Gastrocnemius medialis (tissue), 4 donors: ENCODE measurements around the gene FDX1. TPM values are rescaled to one million over a fixed set of nuclear protein-coding genes. Genes with fewer than 3 reads are reported as not detected.
"Not testable (repeated sequence)": the region's sequence is repeated elsewhere in the genome, so short reads cannot be mapped to it uniquely, and the experiment has no call there.

ENCODE experiments used
- ATAC-seq, 2 donors: fragments of 150-250 bp; one replicate each; pipeline ENCODE4 v1.9.1; 2016
- DNase-seq, 2 donors: peaks; one replicate each; pipeline ENCODE4 v3.0.0-alpha.2; 2019
- H3K27ac ChIP-seq, 4 donors: fragments of 200-600 bp; sonication (generic); 1 replicate in 1 of 4; 2 replicates in 3 of 4; pipeline ENCODE4 v1.5.1; 2016 to 2018; ENCODE audit warnings: mild to moderate bottlenecking in 2 of 4, moderate library complexity in 1 of 4
- H3K27me3 ChIP-seq, 3 donors: fragments of 200-600 bp; sonication (generic) in 2 of 3; 1 replicate in 1 of 3; 2 replicates in 2 of 3; pipeline versions ENCODE4 v1.5.1 to v1.6.0; 2016 to 2019; ENCODE audit warnings: mild to moderate bottlenecking in 1 of 3, moderate library complexity in 1 of 3
- H3K36me3 ChIP-seq, 2 donors: fragments of 200-600 bp; sonication (generic) in 1 of 2; one replicate each; pipeline ENCODE4 v1.5.1; 2017 to 2018
- H3K4me1 ChIP-seq, 2 donors: fragments of 200-600 bp; sonication (generic) in 1 of 2; one replicate each; pipeline ENCODE4 v1.5.1; 2016 to 2017; ENCODE audit warnings: mild to moderate bottlenecking in 2 of 2
- H3K4me3 ChIP-seq, 4 donors: fragments of 200-600 bp; sonication (generic) in 3 of 4; 1 replicate in 1 of 4; 2 replicates in 3 of 4; pipeline ENCODE4 v1.5.1; 2016 to 2019; ENCODE audit warnings: mild to moderate bottlenecking in 2 of 4
- H3K9me3 ChIP-seq, 3 donors: fragments of 200-600 bp; sonication (generic) in 2 of 3; 1 replicate in 1 of 3; 2 replicates in 2 of 3; pipeline ENCODE4 v1.5.1; 2016 to 2019
- POLR2A ChIP-seq, 2 donors: fragments of 450-650 bp; IDR thresholded peaks; one replicate each; pipeline ENCODE4 v1.6.1; 2017; ENCODE audit warnings: antibody characterized with exemption in 2 of 2, mild to moderate bottlenecking in 2 of 2, moderate library complexity in 2 of 2
- in situ Hi-C, 4 donors: fragments of 200-750 bp; cut with MboI; loops; one replicate each; pipeline versions ENCODE4 v1.15.0 to v1.8.0; 2017; ENCODE audit warnings: low sequenced_read_pairs in 4 of 4
- intact Hi-C: fragments of 100-400 bp; cut with DNase I; formaldehyde crosslinking; loops from one replicate; pipeline ENCODE4 v1.15.1; 2023; ENCODE audit warnings: low total_unique reads
- total RNA-seq, 4 donors: library from RNA; depleted of rRNA; stranded (reverse); fragments of >200 nt; gene quantifications; one replicate each; pipeline versions ENCODE4 v1.1.0 to v1.2.3, GENCODE V29; 2016
- TF ChIP-seq, protein P1 (sequence below), 5 experiments: fragments of 450-650 bp in 3 of 5; fragments of 200-600 bp in 2 of 5; sonication (generic) in 2 of 5; IDR thresholded peaks in 4 of 5; conservative IDR thresholded peaks in 1 of 5; 1 replicate in 4 of 5; 2 replicates in 1 of 5; pipeline ENCODE4 v1.5.1; 2016 to 2019; ENCODE audit warnings: antibody characterized with exemption in 5 of 5, mild to moderate bottlenecking in 3 of 5, moderate library complexity in 3 of 5

Gene FDX1, protein sequence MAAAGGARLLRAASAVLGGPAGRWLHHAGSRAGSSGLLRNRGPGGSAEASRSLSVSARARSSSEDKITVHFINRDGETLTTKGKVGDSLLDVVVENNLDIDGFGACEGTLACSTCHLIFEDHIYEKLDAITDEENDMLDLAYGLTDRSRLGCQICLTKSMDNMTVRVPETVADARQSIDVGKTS
- 10 to 100 TPM; 13.3 to 25.0 (median 21.3) TPM for total RNA-seq

DNA sequence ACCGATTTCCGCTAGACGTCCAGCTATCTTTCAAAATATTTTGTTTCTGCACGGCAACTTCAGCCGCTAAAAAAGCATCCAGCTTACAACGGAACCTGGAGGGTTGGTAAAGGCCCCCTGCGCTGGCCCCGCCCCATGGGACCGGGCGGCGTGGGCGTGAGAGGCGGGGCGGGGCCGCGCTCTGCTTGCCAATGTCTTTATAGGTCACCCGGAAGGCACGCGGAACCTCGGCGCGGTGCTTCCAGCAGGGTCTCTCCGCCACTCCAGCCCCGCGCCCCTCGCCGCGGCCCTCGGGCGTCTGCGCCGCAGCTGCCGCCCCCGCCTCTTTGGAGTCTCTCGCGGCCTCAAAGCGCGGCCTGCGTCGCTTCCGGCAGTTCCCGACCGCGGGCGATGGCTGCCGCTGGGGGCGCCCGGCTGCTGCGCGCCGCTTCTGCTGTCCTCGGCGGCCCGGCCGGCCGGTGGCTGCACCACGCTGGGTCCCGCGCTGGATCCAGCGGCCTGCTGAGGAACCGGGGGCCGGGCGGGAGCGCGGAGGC lies at the start of gene FDX1:
TSS of gene FDX1 (plus strand) at position 218 of the 536 bp plus-strand sequence. CDS start at position 391, 173 bp downstream.
- H3K9me3 ChIP-seq = no peaks in the 10 kb centered on the region
- TF ChIP-seq, protein P1, sequence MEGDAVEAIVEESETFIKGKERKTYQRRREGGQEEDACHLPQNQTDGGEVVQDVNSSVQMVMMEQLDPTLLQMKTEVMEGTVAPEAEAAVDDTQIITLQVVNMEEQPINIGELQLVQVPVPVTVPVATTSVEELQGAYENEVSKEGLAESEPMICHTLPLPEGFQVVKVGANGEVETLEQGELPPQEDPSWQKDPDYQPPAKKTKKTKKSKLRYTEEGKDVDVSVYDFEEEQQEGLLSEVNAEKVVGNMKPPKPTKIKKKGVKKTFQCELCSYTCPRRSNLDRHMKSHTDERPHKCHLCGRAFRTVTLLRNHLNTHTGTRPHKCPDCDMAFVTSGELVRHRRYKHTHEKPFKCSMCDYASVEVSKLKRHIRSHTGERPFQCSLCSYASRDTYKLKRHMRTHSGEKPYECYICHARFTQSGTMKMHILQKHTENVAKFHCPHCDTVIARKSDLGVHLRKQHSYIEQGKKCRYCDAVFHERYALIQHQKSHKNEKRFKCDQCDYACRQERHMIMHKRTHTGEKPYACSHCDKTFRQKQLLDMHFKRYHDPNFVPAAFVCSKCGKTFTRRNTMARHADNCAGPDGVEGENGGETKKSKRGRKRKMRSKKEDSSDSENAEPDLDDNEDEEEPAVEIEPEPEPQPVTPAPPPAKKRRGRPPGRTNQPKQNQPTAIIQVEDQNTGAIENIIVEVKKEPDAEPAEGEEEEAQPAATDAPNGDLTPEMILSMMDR (IDR thresholded peaks at IDR 0.05 in 4 of 5, conservative IDR thresholded peaks at IDR 0.05 in 1 of 5) = peak in 4 of 5 experiments; percentile 75 to 90 (median 83)
- peak; percentile 68 to 80 for TF ChIP-seq POLR2A (IDR thresholded peaks at IDR 0.05)
- DNase-seq = peak; percentile 53 to 73
- H3K36me3 ChIP-seq = no peaks in the 10 kb centered on the region
- ATAC-seq = peak; percentile 91 to 92
- H3K27ac ChIP-seq = peak within 1 kb of the TSS; percentile 85 to 92 (median 90)
- no peaks in the 10 kb centered on the region for H3K27me3 ChIP-seq
- H3K4me1 ChIP-seq = peaks cover 21 to 24% of the 10 kb centered on the region in 2 donors
- in situ Hi-C loops = loop anchor here in 2 of 4 donors (10.0 kb wide), 2 partner anchors 55 to 225 kb away; no protein-coding TSS in a partner anchor
- intact Hi-C loops = loop anchor here (2.0 to 10.0 kb wide), 3 partner anchors 53 to 485 kb away; partner anchors contain the start of gene ZC3H12C
- H3K4me3 ChIP-seq = peak within 1 kb of the TSS; percentile 62 to 88 (median 68)

DNA sequence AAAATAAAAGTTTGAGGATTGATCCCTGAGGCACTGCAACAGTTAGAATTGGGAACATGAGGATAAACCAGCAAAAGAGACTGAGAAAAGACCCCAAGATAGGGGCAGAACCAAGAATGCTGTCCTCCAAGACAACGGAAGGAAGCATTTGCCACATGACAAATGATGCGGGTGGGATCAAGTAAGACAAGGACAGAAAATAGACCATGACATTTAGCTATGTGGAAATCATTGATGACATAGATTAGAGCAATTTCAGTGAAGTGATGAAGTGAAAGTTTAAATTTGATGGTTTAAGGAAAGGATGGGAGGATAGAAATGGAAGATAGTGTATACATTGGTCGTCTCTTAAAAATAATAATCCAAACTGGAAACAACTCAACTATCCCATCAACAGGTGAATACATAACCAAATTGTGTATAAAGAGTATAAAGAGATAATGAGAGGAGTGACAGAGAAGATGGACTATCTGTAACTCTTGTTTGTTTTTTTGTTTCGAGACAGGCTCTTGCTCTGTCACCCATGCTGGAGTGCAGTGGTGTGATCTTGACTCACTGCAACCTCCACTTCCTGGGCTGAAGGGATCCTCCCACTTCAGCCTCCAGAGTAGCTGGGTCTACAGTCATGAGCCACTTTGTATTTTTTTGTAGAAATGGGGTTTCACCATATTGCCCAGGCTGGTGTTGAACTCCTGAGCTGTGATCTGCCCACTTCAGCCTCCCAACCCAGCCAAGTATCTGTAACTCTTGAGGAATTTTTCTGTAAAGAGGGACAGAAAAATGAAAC lies 48.7 kb upstream of the FDX1 start:
- no peaks in the 10 kb centered on the region for H3K9me3 ChIP-seq
- DNase-seq = no peak
- ATAC-seq = no peak
- H3K27ac ChIP-seq = no peak overlapping the region
- intact Hi-C loops (no loop called here), in situ Hi-C loops (loop anchor here in 1 of 4 donors (25.0 kb wide), 1 partner anchor 444 kb away; no protein-coding TSS in a partner anchor)
- TF ChIP-seq POLR2A (IDR thresholded peaks at IDR 0.05) = no peak
- TF ChIP-seq, protein P1 (IDR thresholded peaks at IDR 0.05 in 4 of 5, conservative IDR thresholded peaks at IDR 0.05 in 1 of 5) = no peak
- H3K4me3 ChIP-seq = no peak overlapping the region
- peaks cover 0 to 3% of the 10 kb centered on the region in 2 donors for H3K4me1 ChIP-seq
- H3K36me3 ChIP-seq = no peaks in the 10 kb centered on the region
- H3K27me3 ChIP-seq = no peaks in the 10 kb centered on the region

DNA sequence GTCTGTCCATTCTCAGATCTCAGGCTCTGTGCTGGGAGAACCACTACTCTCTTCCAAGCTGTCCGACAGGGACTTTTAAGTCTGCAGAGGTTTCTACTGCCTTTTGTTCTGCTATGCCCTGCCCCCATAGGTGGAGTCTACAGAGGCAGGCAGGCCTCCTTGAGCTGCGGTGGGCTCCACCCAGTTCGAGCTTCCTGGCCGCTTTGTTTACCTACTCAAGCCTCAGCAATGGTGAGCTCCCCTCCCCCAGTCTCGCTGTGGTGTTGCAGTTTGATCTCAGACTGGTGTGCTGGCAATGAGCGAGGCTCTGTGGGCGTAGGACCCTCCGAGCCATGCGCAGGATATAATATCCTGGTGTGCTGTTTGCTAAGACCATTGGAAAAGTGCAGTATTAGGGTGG lies 41.5 kb upstream of the FDX1 start:
- H3K27ac ChIP-seq, H3K9me3 ChIP-seq, H3K36me3 ChIP-seq, intact Hi-C loops, H3K4me3 ChIP-seq, H3K4me1 ChIP-seq, H3K27me3 ChIP-seq, ATAC-seq, DNase-seq: not testable (repeated sequence)
- in situ Hi-C loops = loop anchor here in 1 of 4 donors (25.0 kb wide), 1 partner anchor 451 kb away; no protein-coding TSS in a partner anchor

DNA sequence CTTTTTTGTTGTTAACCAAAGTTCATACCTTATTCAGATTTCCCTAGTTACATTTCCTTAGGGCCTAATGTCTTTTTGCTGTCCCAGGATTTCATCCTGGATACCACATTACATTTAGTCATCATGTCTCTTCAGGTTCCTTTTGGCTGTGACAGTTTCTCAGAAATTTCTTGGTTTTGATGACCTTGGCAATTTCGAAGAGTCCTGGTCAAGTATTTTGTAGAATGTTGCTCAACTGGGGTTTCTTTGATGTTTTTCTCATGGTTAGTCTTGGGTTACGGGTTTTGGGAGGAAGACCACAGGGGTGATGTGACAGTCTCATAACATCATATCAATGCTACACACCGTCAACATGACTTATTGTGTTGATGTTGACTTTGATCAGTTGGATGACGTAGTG lies 39.8 kb upstream of the FDX1 start:
- H3K27me3 ChIP-seq = no peaks in the 10 kb centered on the region
- no peaks in the 10 kb centered on the region for H3K9me3 ChIP-seq
- DNase-seq = no peak
- no peak for TF ChIP-seq POLR2A (IDR thresholded peaks at IDR 0.05)
- TF ChIP-seq, protein P1 (IDR thresholded peaks at IDR 0.05 in 4 of 5, conservative IDR thresholded peaks at IDR 0.05 in 1 of 5) = no peak
- intact Hi-C loops = no loop called here
- no peaks in the 10 kb centered on the region for H3K36me3 ChIP-seq
- no peaks in the 10 kb centered on the region for H3K4me1 ChIP-seq
- H3K27ac ChIP-seq = no peak overlapping the region
- in situ Hi-C loops = loop anchor here in 1 of 4 donors (25.0 kb wide), 1 partner anchor 453 kb away; no protein-coding TSS in a partner anchor
- ATAC-seq = no peak
- no peak overlapping the region for H3K4me3 ChIP-seq

DNA sequence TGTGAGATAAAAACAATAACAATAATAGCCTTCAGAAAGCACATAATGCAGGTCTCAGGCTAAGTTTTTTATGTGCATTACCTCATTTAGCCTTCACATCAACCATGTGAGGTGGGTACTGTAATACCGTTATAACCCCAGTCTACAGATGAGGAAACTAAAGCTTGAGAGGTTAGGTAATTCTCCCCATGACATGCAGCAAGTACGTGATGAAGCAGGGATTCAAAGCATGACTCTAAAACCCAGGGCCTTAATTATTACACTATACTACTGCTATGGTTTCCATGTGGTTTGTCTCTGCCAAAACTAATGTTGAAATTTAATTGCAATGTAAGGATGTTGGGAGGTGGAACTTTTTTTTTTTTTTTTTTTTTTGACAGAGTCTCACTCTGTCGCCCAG lies 37.7 kb upstream of the FDX1 start:
- no peak for DNase-seq
- Histone ChIP-seq H3K4me3 (no peak overlapping the region), H3K9me3 (no peaks in the 10 kb centered on the region), H3K36me3 (no peaks in the 10 kb centered on the region), H3K4me1 (no peaks in the 10 kb centered on the region), H3K27me3 (no peaks in the 10 kb centered on the region), H3K27ac (no peak overlapping the region)
- intact Hi-C loops (no loop called here), in situ Hi-C loops (loop anchor here in 1 of 4 donors (25.0 kb wide), 1 partner anchor 455 kb away; no protein-coding TSS in a partner anchor)
- no peak for TF ChIP-seq POLR2A (IDR thresholded peaks at IDR 0.05)
- TF ChIP-seq, protein P1 (IDR thresholded peaks at IDR 0.05 in 4 of 5, conservative IDR thresholded peaks at IDR 0.05 in 1 of 5) = no peak
- no peak for ATAC-seq

DNA sequence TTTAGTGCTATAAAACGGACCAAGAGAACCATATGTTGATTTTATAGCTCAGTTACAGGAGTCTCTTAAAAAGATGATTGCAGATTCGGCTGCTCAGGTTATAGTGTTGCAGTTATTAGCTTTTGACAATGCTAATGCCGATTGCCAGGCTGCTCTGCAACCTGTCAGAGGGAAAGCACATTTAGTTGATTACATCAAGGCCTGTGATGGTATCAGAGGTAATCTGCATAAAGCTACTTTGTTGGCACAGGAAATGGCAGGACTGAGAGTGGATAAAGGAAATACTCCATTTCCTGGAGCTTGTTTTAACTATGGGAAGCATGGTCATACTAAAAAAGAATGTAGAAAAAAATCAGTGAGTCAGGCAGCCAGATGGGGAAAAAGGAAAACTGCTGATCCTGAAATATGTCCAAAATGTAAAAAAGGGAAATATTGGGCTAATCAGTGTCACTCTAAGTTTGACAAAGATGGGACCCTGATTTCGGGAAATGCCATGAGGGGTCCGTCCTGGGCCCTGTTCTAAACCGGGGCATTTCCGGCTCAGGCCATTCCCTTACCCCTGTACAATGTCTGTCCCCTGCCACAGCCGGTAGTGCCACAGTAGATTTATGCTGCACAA lies 32.0 kb upstream of the FDX1 start:
- ATAC-seq, H3K27me3 ChIP-seq, H3K4me1 ChIP-seq, DNase-seq, H3K36me3 ChIP-seq, H3K9me3 ChIP-seq, intact Hi-C loops, H3K27ac ChIP-seq, H3K4me3 ChIP-seq: not testable (repeated sequence)
- in situ Hi-C loops = loop anchor here in 1 of 4 donors (25.0 kb wide), 1 partner anchor 460 kb away; no protein-coding TSS in a partner anchor

DNA sequence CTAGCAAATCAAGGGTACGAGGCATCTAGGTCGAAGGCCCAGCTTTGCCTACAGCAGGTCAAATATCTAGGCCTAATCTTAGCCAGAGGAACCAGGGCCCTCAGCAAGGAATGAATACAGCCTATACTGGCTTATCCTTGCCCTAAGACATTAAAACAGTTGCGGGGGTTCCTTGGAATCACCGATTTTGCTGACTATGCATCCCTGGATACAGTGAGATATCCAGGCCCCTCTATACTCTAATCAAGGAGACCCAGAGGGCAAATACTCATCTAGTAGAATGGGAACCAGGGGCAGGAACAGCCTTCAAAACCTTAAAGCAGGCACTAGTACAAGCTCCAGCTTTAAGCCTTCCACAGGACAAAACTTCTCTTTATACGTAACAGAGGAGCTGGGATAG lies 26.2 kb upstream of the FDX1 start:
- intact Hi-C loops, DNase-seq, H3K4me3 ChIP-seq, ATAC-seq, H3K9me3 ChIP-seq, H3K27me3 ChIP-seq, in situ Hi-C loops, H3K36me3 ChIP-seq, H3K27ac ChIP-seq, H3K4me1 ChIP-seq: not testable (repeated sequence)
